ENCODE data around the gene HOXC6. TPM values are rescaled to one million over a fixed set of nuclear protein-coding genes. Genes with fewer than 3 reads are reported as not detected.
A peak's percentile ranks its signal among the peaks of the same experiment; 100 is the strongest.

The HOXC6 gene
- total RNA-seq, 1 donor from 2014 or later = not detected

GRCh38 chr12:54049108-54049507, 20.9 kb downstream of the HOXC6 start:
- Histone ChIP-seq H3K4me3 (ENCODE audit: low read depth, low read length) (no peak overlapping the region), H3K27me3 (ENCODE audit: control insufficient read depth, insufficient read depth, low read length) (peaks cover 77% of the 10 kb centered on the region), H3K36me3 (ENCODE audit: control insufficient read depth, insufficient read depth, low read length) (no peaks in the 10 kb centered on the region)
- FAIRE-seq (no peak), DNase-seq (ENCODE audit: low read depth) (no peak)
- TF ChIP-seq, protein P1, sequence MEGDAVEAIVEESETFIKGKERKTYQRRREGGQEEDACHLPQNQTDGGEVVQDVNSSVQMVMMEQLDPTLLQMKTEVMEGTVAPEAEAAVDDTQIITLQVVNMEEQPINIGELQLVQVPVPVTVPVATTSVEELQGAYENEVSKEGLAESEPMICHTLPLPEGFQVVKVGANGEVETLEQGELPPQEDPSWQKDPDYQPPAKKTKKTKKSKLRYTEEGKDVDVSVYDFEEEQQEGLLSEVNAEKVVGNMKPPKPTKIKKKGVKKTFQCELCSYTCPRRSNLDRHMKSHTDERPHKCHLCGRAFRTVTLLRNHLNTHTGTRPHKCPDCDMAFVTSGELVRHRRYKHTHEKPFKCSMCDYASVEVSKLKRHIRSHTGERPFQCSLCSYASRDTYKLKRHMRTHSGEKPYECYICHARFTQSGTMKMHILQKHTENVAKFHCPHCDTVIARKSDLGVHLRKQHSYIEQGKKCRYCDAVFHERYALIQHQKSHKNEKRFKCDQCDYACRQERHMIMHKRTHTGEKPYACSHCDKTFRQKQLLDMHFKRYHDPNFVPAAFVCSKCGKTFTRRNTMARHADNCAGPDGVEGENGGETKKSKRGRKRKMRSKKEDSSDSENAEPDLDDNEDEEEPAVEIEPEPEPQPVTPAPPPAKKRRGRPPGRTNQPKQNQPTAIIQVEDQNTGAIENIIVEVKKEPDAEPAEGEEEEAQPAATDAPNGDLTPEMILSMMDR (IDR thresholded peaks at IDR 0.05; ENCODE audit: insufficient read depth, low read length, severe bottlenecking) = no peak

DNA sequence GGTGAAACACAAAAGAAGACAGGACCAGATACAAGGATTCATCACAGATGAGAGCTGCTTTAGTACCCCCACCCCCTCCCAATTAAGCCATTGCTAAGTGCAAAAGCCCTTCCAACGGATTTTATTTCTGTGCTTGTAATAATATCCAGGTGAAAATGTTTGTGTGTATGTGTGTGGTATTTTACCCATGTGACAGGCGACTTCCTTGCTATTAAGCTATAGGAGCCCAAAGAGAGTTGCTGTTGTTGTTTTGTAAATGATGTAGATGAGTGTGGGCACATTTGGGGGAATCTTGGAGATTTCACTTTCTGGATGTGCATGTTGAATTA, 22.2 kb downstream of the HOXC6 start:
- H3K27me3 ChIP-seq (ENCODE audit: control insufficient read depth, insufficient read depth, low read length) = peaks cover 74% of the 10 kb centered on the region
- TF ChIP-seq, protein P1 (IDR thresholded peaks at IDR 0.05; ENCODE audit: insufficient read depth, low read length, severe bottlenecking) = no peak

DNA sequence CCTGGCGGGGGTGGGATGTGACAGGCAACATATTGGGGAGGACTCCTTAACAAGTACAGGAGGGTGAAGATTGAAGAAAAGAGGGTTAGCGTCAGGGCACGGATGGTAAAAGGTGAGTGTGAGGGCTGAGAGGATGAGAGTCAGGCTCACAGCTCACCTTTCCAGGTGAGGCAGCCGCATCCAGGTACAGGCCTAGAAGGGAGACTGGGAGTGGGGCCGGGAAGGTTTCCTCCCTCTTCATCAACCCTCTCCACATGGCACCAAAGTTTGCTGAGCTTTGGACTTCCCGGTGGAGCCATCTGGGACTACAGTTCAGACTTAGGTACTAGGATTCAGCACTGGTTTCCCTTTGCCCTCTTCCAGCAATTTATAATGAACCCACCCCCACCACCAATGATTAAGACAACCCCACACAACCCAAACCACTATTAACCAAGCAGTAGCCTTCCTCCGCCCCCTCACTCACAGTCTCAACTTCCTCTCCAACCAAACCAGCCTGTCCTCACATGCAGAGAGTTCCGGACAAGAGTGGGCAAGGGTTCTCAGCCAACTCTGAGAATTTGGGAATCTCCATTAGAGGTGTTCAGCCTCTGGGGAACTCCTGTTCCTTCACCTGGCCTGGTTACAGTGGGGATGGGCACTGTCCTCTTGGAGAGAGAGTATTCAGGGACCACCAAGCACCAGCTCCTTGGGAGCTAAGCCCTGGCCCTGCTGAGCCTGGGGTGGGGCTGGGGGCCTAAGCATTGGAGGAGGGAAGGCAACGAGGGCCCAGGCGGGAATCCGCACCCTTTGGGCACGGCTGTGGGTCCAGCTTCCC, 23.0 kb downstream of the HOXC6 start:
- peak; percentile 34 for DNase-seq (ENCODE audit: low read depth)
- no peak overlapping the region for H3K4me3 ChIP-seq (ENCODE audit: low read depth, low read length)

More for the DNA sequence above, 22.2 kb downstream of the HOXC6 start:
- FAIRE-seq = no peak
- DNase-seq (ENCODE audit: low read depth) = no peak
- H3K36me3 ChIP-seq (ENCODE audit: control insufficient read depth, insufficient read depth, low read length) = no peaks in the 10 kb centered on the region
- no peak overlapping the region for H3K4me3 ChIP-seq (ENCODE audit: low read depth, low read length)

DNA sequence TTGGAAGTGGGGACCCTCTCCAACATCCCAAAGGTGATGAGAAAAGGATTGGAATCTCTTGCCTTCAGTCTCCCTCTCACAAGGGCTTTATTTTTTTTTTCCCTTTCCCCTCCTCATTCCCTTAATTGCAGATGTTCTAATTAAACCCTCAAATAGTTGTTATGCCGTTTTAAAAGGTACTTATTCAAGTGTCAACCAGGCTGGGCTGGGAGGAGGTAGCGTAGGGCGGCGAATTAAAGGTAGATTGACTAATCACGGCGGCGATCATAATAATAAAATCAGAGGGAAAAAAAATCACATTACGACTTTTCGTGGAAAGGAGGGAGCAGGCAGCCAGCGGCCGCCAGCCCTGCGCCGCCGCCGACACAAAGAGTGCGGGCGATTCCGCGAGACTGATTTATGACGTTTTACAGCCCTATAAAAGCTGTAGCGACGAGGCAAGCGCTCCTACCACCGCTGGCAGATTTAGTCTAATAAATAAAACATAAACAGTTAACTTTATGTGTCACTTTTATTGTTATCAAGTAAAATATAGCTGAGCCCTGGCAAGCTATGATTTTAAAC, 23.7 kb downstream of the HOXC6 start:
- no peak for DNase-seq (ENCODE audit: low read depth)
- Histone ChIP-seq H3K27me3 (ENCODE audit: control insufficient read depth, insufficient read depth, low read length) (peaks cover 68% of the 10 kb centered on the region), H3K36me3 (ENCODE audit: control insufficient read depth, insufficient read depth, low read length) (no peaks in the 10 kb centered on the region), H3K4me3 (ENCODE audit: low read depth, low read length) (no peak overlapping the region)
- TF ChIP-seq, protein P1 (IDR thresholded peaks at IDR 0.05; ENCODE audit: insufficient read depth, low read length, severe bottlenecking) = no peak
- no peak for FAIRE-seq

More for the DNA sequence above, 23.0 kb downstream of the HOXC6 start:
- Histone ChIP-seq H3K27me3 (ENCODE audit: control insufficient read depth, insufficient read depth, low read length) (peaks cover 69% of the 10 kb centered on the region), H3K36me3 (ENCODE audit: control insufficient read depth, insufficient read depth, low read length) (no peaks in the 10 kb centered on the region)
- FAIRE-seq = peak; percentile 7
- TF ChIP-seq, protein P1 (IDR thresholded peaks at IDR 0.05; ENCODE audit: insufficient read depth, low read length, severe bottlenecking) = no peak

- FAIRE-seq (no peak), DNase-seq (ENCODE audit: low read depth) (no peak)
- peaks cover 63% of the 10 kb centered on the region for H3K27me3 ChIP-seq (ENCODE audit: control insufficient read depth, insufficient read depth, low read length)
- H3K4me3 ChIP-seq (ENCODE audit: low read depth, low read length) = no peak overlapping the region
- H3K36me3 ChIP-seq (ENCODE audit: control insufficient read depth, insufficient read depth, low read length) = no peaks in the 10 kb centered on the region
- TF ChIP-seq, protein P1 (IDR thresholded peaks at IDR 0.05; ENCODE audit: insufficient read depth, low read length, severe bottlenecking) = no peak
Measured at GRCh38 chr12:54052438-54053002, 24.3 kb downstream of the HOXC6 start.
